Chondrocyte (in vitro differentiated cells): Measurements from ENCODE around the gene NR1I2. TPM values are rescaled to one million over a fixed set of nuclear protein-coding genes. Genes with fewer than 3 reads are reported as not detected.

Experiments used
- DNase-seq: peaks from one replicate; pipeline ENCODE4 v3.0.0; 2021; ENCODE audit warnings: mixed read lengths, low spot score
- H3K27ac Mint-ChIP-seq: one replicate; pipeline ENCODE4 v1.8.0; 2021; ENCODE audit warnings: mild to moderate bottlenecking, moderate library complexity, mixed read lengths; ENCODE audit not compliant: unreplicated experiment
- H3K27me3 Mint-ChIP-seq: 2 replicates; pipeline ENCODE4 v1.8.0; 2021; ENCODE audit warnings: low read depth, mixed read lengths
- H3K36me3 Mint-ChIP-seq: 2 replicates; pipeline ENCODE4 v1.8.0; 2021; ENCODE audit warnings: low read depth, mixed read lengths
- H3K4me1 Mint-ChIP-seq: 2 replicates; pipeline ENCODE4 v1.8.0; 2021; ENCODE audit warnings: low read depth, mild to moderate bottlenecking, mixed read lengths
- H3K4me3 Mint-ChIP-seq: one replicate; pipeline ENCODE4 v1.8.0; 2021; ENCODE audit warnings: mild to moderate bottlenecking, moderate library complexity, mixed read lengths; ENCODE audit not compliant: unreplicated experiment
- H3K9me3 Mint-ChIP-seq: 2 replicates; pipeline ENCODE4 v1.8.0; 2021; ENCODE audit warnings: low read depth, mixed read lengths
- total RNA-seq: library from RNA; stranded (reverse); gene quantifications from 3 replicates; pipeline ENCODE4 v1.2.1, GENCODE V29; 2021
- TF ChIP-seq, protein P1 (sequence below): fragments of 200-600 bp; sonication (generic); IDR thresholded peaks from 2 replicates; pipeline ENCODE4 v1.5.0; 2021; ENCODE audit warnings: antibody characterized with exemption, mild to moderate bottlenecking, moderate library complexity

Gene NR1I2
- total RNA-seq, 1 donor from 2014 or later: not detected

DNA sequence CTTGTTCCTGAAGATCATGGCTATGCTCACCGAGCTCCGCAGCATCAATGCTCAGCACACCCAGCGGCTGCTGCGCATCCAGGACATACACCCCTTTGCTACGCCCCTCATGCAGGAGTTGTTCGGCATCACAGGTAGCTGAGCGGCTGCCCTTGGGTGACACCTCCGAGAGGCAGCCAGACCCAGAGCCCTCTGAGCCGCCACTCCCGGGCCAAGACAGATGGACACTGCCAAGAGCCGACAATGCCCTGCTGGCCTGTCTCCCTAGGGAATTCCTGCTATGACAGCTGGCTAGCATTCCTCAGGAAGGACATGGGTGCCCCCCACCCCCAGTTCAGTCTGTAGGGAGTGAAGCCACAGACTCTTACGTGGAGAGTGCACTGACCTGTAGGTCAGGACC lies 35.2 kb downstream of the NR1I2 start:
- TF ChIP-seq, protein P1, sequence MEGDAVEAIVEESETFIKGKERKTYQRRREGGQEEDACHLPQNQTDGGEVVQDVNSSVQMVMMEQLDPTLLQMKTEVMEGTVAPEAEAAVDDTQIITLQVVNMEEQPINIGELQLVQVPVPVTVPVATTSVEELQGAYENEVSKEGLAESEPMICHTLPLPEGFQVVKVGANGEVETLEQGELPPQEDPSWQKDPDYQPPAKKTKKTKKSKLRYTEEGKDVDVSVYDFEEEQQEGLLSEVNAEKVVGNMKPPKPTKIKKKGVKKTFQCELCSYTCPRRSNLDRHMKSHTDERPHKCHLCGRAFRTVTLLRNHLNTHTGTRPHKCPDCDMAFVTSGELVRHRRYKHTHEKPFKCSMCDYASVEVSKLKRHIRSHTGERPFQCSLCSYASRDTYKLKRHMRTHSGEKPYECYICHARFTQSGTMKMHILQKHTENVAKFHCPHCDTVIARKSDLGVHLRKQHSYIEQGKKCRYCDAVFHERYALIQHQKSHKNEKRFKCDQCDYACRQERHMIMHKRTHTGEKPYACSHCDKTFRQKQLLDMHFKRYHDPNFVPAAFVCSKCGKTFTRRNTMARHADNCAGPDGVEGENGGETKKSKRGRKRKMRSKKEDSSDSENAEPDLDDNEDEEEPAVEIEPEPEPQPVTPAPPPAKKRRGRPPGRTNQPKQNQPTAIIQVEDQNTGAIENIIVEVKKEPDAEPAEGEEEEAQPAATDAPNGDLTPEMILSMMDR: no peak
- H3K9me3 Mint-ChIP-seq: no peaks in the 10 kb centered on the region
- DNase-seq: no peak
- no peak overlapping the region for H3K27ac Mint-ChIP-seq
- H3K27me3 Mint-ChIP-seq: no peaks in the 10 kb centered on the region
- H3K4me1 Mint-ChIP-seq: no peaks in the 10 kb centered on the region
- H3K4me3 Mint-ChIP-seq: no peak overlapping the region
- no peaks in the 10 kb centered on the region for H3K36me3 Mint-ChIP-seq

DNA sequence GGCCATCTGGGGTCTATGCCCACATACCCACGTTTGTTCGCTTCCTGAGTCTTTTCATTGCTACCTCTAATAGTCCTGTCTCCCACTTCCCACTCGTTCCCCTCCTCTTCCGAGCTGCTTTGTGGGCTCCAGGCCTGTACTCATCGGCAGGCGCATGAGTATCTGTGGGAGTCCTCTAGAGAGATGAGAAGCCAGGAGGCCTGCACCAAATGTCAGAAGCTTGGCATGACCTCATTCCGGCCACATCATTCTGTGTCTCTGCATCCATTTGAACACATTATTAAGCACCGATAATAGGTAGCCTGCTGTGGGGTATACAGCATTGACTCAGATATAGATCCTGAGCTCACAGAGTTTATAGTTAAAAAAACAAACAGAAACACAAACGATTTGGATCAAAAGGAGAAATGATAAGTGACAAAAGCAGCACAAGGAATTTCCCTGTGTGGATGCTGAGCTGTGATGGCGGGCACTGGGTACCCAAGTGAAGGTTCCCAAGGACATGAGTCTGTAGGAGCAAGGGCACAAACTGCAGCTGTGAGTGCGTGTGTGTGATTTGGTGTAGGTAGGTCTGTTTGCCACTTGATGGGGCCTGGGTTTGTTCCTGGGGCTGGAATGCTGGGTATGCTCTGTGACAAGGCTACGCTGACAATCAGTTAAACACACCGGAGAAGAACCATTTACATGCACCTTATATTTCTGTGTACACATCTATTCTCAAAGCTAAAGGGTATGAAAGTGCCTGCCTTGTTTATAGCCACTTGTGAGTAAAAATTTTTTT lies 35.9 kb downstream of the NR1I2 start:
- Mint-ChIP-seq H3K27ac (no peak overlapping the region), H3K4me1 (no peaks in the 10 kb centered on the region)
- DNase-seq: no peak

DNA sequence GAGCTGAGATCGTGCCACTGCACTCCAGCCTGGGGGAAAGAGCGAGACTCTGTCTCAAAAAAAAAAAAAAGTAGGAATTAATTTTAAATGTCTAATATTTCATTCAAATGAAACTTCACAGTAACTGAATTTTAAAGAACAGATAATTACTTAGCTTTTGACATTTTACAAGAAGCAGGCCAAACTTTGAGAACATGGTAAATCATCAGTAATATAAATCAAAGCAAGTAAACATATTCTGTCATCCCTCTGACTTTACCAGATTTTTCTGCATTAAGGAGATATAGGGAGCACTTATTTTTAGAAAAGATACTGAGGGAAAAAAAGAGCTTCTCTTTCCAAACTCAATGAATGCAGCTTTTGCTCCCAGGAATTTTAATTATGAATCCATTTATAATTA lies 37.0 kb downstream of the NR1I2 start:
- H3K9me3 Mint-ChIP-seq: no peaks in the 10 kb centered on the region
- H3K27me3 Mint-ChIP-seq: no peaks in the 10 kb centered on the region
- no peak overlapping the region for H3K4me3 Mint-ChIP-seq
- peaks cover 5% of the 10 kb centered on the region for H3K36me3 Mint-ChIP-seq
- DNase-seq: no peak
- H3K27ac Mint-ChIP-seq: no peak overlapping the region
- TF ChIP-seq, protein P1: no peak
- no peaks in the 10 kb centered on the region for H3K4me1 Mint-ChIP-seq

More for the DNA sequence above, 35.9 kb downstream of the NR1I2 start:
- TF ChIP-seq, protein P1: no peak
- Mint-ChIP-seq H3K4me3 (no peak overlapping the region), H3K27me3 (no peaks in the 10 kb centered on the region), H3K36me3 (no peaks in the 10 kb centered on the region), H3K9me3 (no peaks in the 10 kb centered on the region)

DNA sequence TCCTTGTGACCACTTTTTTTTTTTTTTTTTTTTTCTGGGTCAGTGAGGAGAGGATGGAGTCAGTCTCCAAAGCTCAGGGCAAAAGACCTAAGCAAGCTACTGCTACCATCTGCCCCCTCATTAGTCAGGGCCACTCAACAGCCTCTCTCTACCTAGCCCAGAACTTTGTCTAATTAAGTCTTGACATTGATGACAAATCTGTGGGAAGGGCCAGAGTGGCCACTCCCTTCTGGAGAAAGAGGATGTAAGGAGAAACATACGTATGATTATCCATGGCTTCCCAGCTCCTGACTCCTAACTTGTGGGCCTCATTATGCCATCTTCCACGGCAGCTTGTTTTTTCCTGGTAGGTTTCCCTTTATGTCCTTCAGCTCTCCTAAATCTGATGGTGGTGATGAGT lies 37.9 kb downstream of the NR1I2 start:
- Mint-ChIP-seq H3K4me1 (no peaks in the 10 kb centered on the region), H3K4me3 (no peak overlapping the region), H3K27me3 (no peaks in the 10 kb centered on the region), H3K9me3 (no peaks in the 10 kb centered on the region), H3K27ac (no peak overlapping the region), H3K36me3 (peaks cover 5% of the 10 kb centered on the region)
- no peak for DNase-seq
- TF ChIP-seq, protein P1: no peak

- H3K27ac Mint-ChIP-seq: no peak overlapping the region
- H3K4me3 Mint-ChIP-seq: no peak overlapping the region
- TF ChIP-seq, protein P1: no peak
- H3K36me3 Mint-ChIP-seq: peaks cover 13% of the 10 kb centered on the region
- H3K27me3 Mint-ChIP-seq: no peaks in the 10 kb centered on the region
- peaks cover 16% of the 10 kb centered on the region for H3K4me1 Mint-ChIP-seq
- H3K9me3 Mint-ChIP-seq: no peaks in the 10 kb centered on the region
- DNase-seq: no peak
These were observed 43.9 kb downstream of the NR1I2 start for GRCh38 chr3:119825820-119826219.
